Neural cell (in vitro differentiated cells): ENCODE measurements around the gene GDPD3. TPM values are rescaled to one million over a fixed set of nuclear protein-coding genes. Genes with fewer than 3 reads are reported as not detected.

Experiments
- H2AFZ ChIP-seq: fragments of 200-600, 300-800 bp; sonication (generic), shearing (Covaris generic); 2 replicates; pipeline ENCODE4 v1.6.0; 2014; ENCODE audit warnings: low read depth, mild to moderate bottlenecking, antibody characterized with exemption, low read length, moderate library complexity
- H3F3A ChIP-seq: fragments of 200-600 bp; shearing (Covaris generic); 2 replicates; pipeline ENCODE4 v1.6.1; 2016; ENCODE audit warnings: mild to moderate bottlenecking, moderate library complexity, mixed read lengths, antibody characterized with exemption, low read length; ENCODE audit not compliant: insufficient read depth, poor library complexity, severe bottlenecking
- H3K27ac ChIP-seq: fragments of 200-600, 300-800 bp; sonication (generic), shearing (Covaris generic); 2 replicates; pipeline ENCODE4 v1.5.1; 2014; ENCODE audit warnings: mild to moderate bottlenecking, low read length, moderate library complexity
- H3K27me3 ChIP-seq: fragments of 300-800, 200-600 bp; sonication (generic), shearing (Covaris generic); 2 replicates; pipeline ENCODE4 v1.6.0; 2014; ENCODE audit warnings: mild to moderate bottlenecking, low read depth, low read length, moderate library complexity; ENCODE audit not compliant: insufficient read depth
- H3K36me3 ChIP-seq: fragments of 300-800, 200-600 bp; sonication (generic), shearing (Covaris generic); 2 replicates; pipeline ENCODE4 v1.5.1; 2014; ENCODE audit warnings: mild to moderate bottlenecking, antibody characterized with exemption, low read length, moderate library complexity; ENCODE audit not compliant: insufficient read depth
- H3K4me2 ChIP-seq: fragments of 300-800, 200-600 bp; sonication (generic), shearing (Covaris generic); 2 replicates; pipeline ENCODE4 v1.6.0; 2014; ENCODE audit warnings: mild to moderate bottlenecking, low read length
- H3K4me3 ChIP-seq: fragments of 300-800, 200-600 bp; sonication (generic), shearing (Covaris generic); 2 replicates; pipeline ENCODE4 v1.5.1; 2014; ENCODE audit warnings: mild to moderate bottlenecking, low read length, moderate library complexity
- H3K79me2 ChIP-seq: fragments of 200-600 bp; shearing (Covaris generic); replicated peaks from 2 replicates; pipeline ENCODE4 v1.6.0; 2014; ENCODE audit warnings: mild to moderate bottlenecking, low read length, moderate library complexity; ENCODE audit not compliant: insufficient read depth
- H3K9ac ChIP-seq: fragments of 300-800, 200-600 bp; sonication (generic), shearing (Covaris generic); 2 replicates; pipeline ENCODE4 v1.6.1; 2016; ENCODE audit warnings: mild to moderate bottlenecking, low read length, mixed read lengths
- H3K9me2 ChIP-seq: fragments of 200-600 bp; shearing (Covaris generic); 2 replicates; pipeline ENCODE4 v1.6.1; 2016; ENCODE audit warnings: mild to moderate bottlenecking, low read length, mixed read lengths; ENCODE audit not compliant: insufficient read depth
- H3K9me3 ChIP-seq: fragments of 200-600, 300-800 bp; sonication (generic), shearing (Covaris generic); 2 replicates; pipeline ENCODE4 v1.6.1; 2016; ENCODE audit warnings: mild to moderate bottlenecking, mixed run types, low read length, moderate library complexity, mixed read lengths
- H4K20me1 ChIP-seq: fragments of 200-600 bp; shearing (Covaris generic); 2 replicates; pipeline ENCODE4 v1.6.1; 2016; ENCODE audit warnings: mild to moderate bottlenecking, mixed run types; ENCODE audit not compliant: insufficient read depth
- EP300 ChIP-seq: fragments of 450-650 bp; conservative IDR thresholded peaks from 2 replicates; pipeline ENCODE4 v1.6.1; 2014; ENCODE audit warnings: antibody characterized with exemption, mild to moderate bottlenecking, moderate library complexity; ENCODE audit not compliant: poor library complexity, severe bottlenecking
- EZH2 ChIP-seq: fragments of 200-600, 300-800 bp; shearing (Covaris generic), sonication (generic); IDR thresholded peaks from 2 replicates; pipeline ENCODE4 v1.6.1; 2014; ENCODE audit warnings: antibody characterized with exemption, low read length, borderline replicate concordance, mild to moderate bottlenecking; ENCODE audit not compliant: insufficient read depth, poor library complexity, severe bottlenecking
- MXI1 ChIP-seq: fragments of 450-650 bp; conservative IDR thresholded peaks from 2 replicates; pipeline ENCODE4 v1.6.1; 2014; ENCODE audit warnings: antibody characterized with exemption, mild to moderate bottlenecking; ENCODE audit not compliant: poor library complexity, severe bottlenecking
- POLR2AphosphoS5 ChIP-seq: IDR thresholded peaks from 2 replicates; pipeline ENCODE4 v1.6.1; 2012
- RAD21 ChIP-seq: fragments of 450-650 bp; conservative IDR thresholded peaks from 2 replicates; pipeline ENCODE4 v1.6.1; 2014; ENCODE audit warnings: antibody characterized with exemption, mild to moderate bottlenecking, moderate library complexity
- SMC3 ChIP-seq: fragments of 450-650 bp; conservative IDR thresholded peaks from 2 replicates; pipeline ENCODE4 v1.6.1; 2014; ENCODE audit warnings: antibody characterized with exemption, mild to moderate bottlenecking, moderate library complexity; ENCODE audit not compliant: poor library complexity
- TAF1 ChIP-seq: IDR thresholded peaks from 2 replicates; pipeline ENCODE4 v1.6.1; 2012; ENCODE audit warnings: low read depth
- polyA plus RNA-seq: library from polyadenylated mRNA; depleted of rRNA; stranded (reverse); fragments of >200 nt; gene quantifications from 2 replicates; pipeline ENCODE4 v1.2.3, GENCODE V29; 2014
- TF ChIP-seq, protein P1 (sequence below): fragments of 450-650 bp; IDR thresholded peaks from 2 replicates; pipeline ENCODE4 v1.5.1; 2014; ENCODE audit warnings: antibody characterized with exemption, mild to moderate bottlenecking, moderate library complexity; ENCODE audit not compliant: poor library complexity, severe bottlenecking
- TF ChIP-seq, protein P2 (sequence below): IDR thresholded peaks from 2 replicates; pipeline ENCODE4 v1.6.1; 2012; ENCODE audit warnings: borderline replicate concordance

The GDPD3 gene
- polyA plus RNA-seq, 1 donor from 2014 or later = 2.7 TPM

DNA sequence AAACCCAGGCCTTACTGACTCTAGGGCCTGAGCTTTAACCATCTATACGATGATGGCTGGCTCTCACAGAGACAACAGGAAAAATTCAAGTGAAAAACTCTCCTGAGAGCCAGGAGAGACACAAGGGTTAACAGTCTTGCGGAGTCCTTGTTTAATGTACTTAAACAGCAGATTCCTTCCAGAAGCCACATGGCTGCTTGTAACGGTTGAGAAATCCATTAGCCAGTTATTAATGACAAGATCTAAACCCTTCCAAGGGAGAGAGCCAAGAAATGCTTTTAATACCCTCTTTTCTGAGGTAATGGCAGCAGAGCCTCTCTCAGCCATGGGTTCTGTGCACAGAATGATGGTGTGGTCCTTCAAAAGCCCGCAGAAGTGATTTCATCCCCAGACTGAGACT is 53.0 kb downstream of the GDPD3 start:
- Histone ChIP-seq H4K20me1 (no peaks in the 10 kb centered on the region), H3K27me3 (no peaks in the 10 kb centered on the region), H3K9me2 (no peaks in the 10 kb centered on the region), H3K79me2 (no peaks in the 10 kb centered on the region), H2AFZ (no peak overlapping the region), H3K9me3 (no peaks in the 10 kb centered on the region), H3K4me2 (no peak overlapping the region), H3F3A (no peaks in the 10 kb centered on the region), H3K36me3 (no peaks in the 10 kb centered on the region), H3K4me3 (no peak overlapping the region), H3K27ac (no peak overlapping the region), H3K9ac (no peak overlapping the region)
- TF ChIP-seq EP300 (no peak), POLR2AphosphoS5 (no peak), RAD21 (no peak), SMC3 (no peak), TAF1 (no peak)
- TF ChIP-seq, protein P1, sequence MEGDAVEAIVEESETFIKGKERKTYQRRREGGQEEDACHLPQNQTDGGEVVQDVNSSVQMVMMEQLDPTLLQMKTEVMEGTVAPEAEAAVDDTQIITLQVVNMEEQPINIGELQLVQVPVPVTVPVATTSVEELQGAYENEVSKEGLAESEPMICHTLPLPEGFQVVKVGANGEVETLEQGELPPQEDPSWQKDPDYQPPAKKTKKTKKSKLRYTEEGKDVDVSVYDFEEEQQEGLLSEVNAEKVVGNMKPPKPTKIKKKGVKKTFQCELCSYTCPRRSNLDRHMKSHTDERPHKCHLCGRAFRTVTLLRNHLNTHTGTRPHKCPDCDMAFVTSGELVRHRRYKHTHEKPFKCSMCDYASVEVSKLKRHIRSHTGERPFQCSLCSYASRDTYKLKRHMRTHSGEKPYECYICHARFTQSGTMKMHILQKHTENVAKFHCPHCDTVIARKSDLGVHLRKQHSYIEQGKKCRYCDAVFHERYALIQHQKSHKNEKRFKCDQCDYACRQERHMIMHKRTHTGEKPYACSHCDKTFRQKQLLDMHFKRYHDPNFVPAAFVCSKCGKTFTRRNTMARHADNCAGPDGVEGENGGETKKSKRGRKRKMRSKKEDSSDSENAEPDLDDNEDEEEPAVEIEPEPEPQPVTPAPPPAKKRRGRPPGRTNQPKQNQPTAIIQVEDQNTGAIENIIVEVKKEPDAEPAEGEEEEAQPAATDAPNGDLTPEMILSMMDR = no peak

DNA sequence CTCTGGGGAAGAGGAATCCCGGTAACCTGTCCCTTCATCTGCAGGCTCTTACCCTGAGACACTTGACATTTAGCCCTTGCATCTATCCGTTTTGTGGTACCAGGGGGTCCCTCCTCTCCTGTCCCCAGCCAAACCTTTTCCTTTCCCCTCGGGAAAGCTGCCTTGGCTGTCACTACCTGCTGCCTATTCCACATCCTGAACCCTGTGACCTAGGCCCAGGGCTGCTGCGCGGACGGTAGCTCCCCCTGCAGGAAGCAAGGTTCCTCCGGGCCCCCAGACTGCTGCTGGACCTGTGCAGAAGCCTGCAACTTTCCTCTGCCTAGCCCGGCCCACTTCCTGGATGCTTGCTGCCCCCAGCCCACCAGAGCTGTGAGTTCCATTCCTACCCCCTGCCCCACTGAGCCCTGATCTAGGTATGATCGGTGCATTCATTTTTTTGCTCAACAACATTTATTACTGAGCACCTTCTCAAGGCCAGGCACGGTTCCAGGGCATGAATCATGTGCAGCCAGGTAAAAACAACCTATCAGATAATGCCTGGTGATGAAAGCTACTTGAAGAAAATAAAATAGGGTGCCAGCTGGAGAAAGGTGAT is 58.3 kb downstream of the GDPD3 start:
- no peak overlapping the region for H3K4me3 ChIP-seq
- no peak overlapping the region for H2AFZ ChIP-seq
- no peak overlapping the region for H3K4me2 ChIP-seq
- no peaks in the 10 kb centered on the region for H3K36me3 ChIP-seq
- H3K27me3 ChIP-seq = no peaks in the 10 kb centered on the region
- H3F3A ChIP-seq = no peaks in the 10 kb centered on the region
- H3K9ac ChIP-seq = no peak overlapping the region
- H4K20me1 ChIP-seq = no peaks in the 10 kb centered on the region
- H3K9me2 ChIP-seq = no peaks in the 10 kb centered on the region
- H3K79me2 ChIP-seq = peaks cover 10% of the 10 kb centered on the region
- H3K27ac ChIP-seq = no peak overlapping the region
- TF ChIP-seq SMC3 (no peak), RAD21 (no peak), POLR2AphosphoS5 (no peak), TAF1 (no peak), EZH2 (no peak), EP300 (no peak), MXI1 (no peak)
- TF ChIP-seq, protein P1 = peak; percentile 39
- TF ChIP-seq, protein P2, sequence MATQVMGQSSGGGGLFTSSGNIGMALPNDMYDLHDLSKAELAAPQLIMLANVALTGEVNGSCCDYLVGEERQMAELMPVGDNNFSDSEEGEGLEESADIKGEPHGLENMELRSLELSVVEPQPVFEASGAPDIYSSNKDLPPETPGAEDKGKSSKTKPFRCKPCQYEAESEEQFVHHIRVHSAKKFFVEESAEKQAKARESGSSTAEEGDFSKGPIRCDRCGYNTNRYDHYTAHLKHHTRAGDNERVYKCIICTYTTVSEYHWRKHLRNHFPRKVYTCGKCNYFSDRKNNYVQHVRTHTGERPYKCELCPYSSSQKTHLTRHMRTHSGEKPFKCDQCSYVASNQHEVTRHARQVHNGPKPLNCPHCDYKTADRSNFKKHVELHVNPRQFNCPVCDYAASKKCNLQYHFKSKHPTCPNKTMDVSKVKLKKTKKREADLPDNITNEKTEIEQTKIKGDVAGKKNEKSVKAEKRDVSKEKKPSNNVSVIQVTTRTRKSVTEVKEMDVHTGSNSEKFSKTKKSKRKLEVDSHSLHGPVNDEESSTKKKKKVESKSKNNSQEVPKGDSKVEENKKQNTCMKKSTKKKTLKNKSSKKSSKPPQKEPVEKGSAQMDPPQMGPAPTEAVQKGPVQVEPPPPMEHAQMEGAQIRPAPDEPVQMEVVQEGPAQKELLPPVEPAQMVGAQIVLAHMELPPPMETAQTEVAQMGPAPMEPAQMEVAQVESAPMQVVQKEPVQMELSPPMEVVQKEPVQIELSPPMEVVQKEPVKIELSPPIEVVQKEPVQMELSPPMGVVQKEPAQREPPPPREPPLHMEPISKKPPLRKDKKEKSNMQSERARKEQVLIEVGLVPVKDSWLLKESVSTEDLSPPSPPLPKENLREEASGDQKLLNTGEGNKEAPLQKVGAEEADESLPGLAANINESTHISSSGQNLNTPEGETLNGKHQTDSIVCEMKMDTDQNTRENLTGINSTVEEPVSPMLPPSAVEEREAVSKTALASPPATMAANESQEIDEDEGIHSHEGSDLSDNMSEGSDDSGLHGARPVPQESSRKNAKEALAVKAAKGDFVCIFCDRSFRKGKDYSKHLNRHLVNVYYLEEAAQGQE = no peak
- no peaks in the 10 kb centered on the region for H3K9me3 ChIP-seq

Other genes starting within 250 kb of the GDPD3 start
- 48.8 and 52.7 TPM in 2 replicates for gene SEZ6L2, start 214.0 kb downstream of the GDPD3 start, polyA plus RNA-seq
- 38.9 and 48.2 TPM in 2 replicates for gene ASPHD1, start 213.0 kb downstream of the GDPD3 start, polyA plus RNA-seq
- gene KCTD13, start 187.3 kb downstream of the GDPD3 start, polyA plus RNA-seq = 55.0 and 70.7 TPM in 2 replicates
- gene TMEM219, start 151.5 kb downstream of the GDPD3 start, polyA plus RNA-seq = 154 and 157 TPM in 2 replicates
- 62.7 and 65.5 TPM in 2 replicates for gene TAOK2, start 139.7 kb downstream of the GDPD3 start, polyA plus RNA-seq
- 51.2 and 65.4 TPM in 2 replicates for gene HIRIP3, start 117.9 kb downstream of the GDPD3 start, polyA plus RNA-seq
- gene INO80E, start 117.3 kb downstream of the GDPD3 start, polyA plus RNA-seq = 106 and 130 TPM in 2 replicates
- gene DOC2A, start 102.5 kb downstream of the GDPD3 start, polyA plus RNA-seq = 7.3 and 8.5 TPM in 2 replicates
- gene C16orf92, start 90.3 kb downstream of the GDPD3 start, polyA plus RNA-seq = not detected in 2 replicates
- gene TLCD3B, start 82.3 kb downstream of the GDPD3 start, polyA plus RNA-seq = 18.9 and 21.7 TPM in 2 replicates
- gene ALDOA, start 47.8 kb downstream of the GDPD3 start, polyA plus RNA-seq = 59.3 and 71.3 TPM in 2 replicates
- gene PPP4C, start 37.5 kb downstream of the GDPD3 start, polyA plus RNA-seq = 173 and 184 TPM in 2 replicates
- not detected in 2 replicates for gene TBX6, start 21.6 kb downstream of the GDPD3 start, polyA plus RNA-seq
- gene YPEL3, start 17.3 kb downstream of the GDPD3 start, polyA plus RNA-seq = 76.9 and 90.1 TPM in 2 replicates
- 18.5 and 20.2 TPM in 2 replicates for gene MAPK3, start 9.7 kb upstream of the GDPD3 start, polyA plus RNA-seq
- gene CORO1A, start 70.1 kb upstream of the GDPD3 start, polyA plus RNA-seq = 106 and 107 TPM in 2 replicates
- gene BOLA2B, start 80.1 kb upstream of the GDPD3 start, polyA plus RNA-seq = 394 and 487 TPM in 2 replicates
- gene SLX1A, start 80.3 kb upstream of the GDPD3 start, polyA plus RNA-seq = 22.8 and 43.4 TPM in 2 replicates
- gene SULT1A3, start 85.7 kb upstream of the GDPD3 start, polyA plus RNA-seq = 12.1 and 13.2 TPM in 2 replicates
- gene NPIPB13, start 134.9 kb upstream of the GDPD3 start, polyA plus RNA-seq = 2.2 and 3.9 TPM in 2 replicates
- gene CD2BP2, start 241.8 kb upstream of the GDPD3 start, polyA plus RNA-seq = 76.3 and 83.3 TPM in 2 replicates